ENCODE results near the gene CRYBG2.

The CRYBG2 gene

DNA sequence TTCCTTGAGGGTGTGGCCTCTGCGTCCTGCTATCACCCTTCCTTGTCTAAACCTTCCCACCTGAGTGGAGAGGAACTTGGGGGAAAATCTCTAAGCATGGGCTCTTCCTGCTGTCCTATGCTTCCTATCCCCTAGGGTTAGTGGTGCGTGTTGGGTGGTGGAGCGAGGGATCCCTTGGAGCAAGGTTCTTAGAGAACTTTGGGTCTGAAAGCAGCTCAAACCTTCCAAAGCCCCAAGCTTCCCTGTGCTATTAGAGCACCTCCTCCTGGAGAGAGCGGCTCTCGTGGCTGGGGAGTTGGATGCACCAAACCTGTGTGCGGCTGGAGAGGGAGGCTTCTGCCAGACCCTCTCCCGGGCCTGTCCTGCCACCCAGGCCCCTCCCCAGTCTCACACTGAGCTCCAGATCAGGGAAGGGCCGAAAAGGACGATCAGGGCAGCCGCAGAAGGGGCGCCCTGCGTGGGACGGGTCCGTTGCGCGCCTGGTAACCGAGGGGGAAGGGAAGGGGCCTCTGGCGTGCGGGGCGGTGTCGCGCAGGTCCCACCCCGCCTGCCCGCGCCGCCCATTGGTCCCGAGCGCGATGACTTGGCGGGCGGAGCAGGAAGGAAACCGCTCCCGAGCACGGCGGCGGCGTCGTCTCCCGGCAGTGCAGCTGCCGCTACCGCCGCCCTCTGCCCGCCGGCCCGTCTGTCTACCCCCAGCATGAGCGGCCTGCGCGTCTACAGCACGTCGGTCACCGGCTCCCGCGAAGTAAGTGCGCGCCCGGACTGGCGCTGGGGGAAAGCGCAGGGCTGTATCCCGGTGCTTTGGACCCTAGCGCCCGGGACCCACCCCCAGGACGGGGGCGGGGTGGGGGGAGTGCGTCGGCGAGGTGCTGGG lies 74.2 kb downstream of the CRYBG2 start, which contains the start of gene SH3BGRL3:
TSS of gene SH3BGRL3 (plus strand) at position 631 of the 877 bp plus-strand sequence. CDS start at position 701, 70 bp downstream.
- DNase-seq = peak; percentile 78 to 86

GRCh38 chr1:26278724-26279455 lies 75.0 kb downstream of the CRYBG2 start:
- DNase-seq = peak; percentile 46 to 48

DNA sequence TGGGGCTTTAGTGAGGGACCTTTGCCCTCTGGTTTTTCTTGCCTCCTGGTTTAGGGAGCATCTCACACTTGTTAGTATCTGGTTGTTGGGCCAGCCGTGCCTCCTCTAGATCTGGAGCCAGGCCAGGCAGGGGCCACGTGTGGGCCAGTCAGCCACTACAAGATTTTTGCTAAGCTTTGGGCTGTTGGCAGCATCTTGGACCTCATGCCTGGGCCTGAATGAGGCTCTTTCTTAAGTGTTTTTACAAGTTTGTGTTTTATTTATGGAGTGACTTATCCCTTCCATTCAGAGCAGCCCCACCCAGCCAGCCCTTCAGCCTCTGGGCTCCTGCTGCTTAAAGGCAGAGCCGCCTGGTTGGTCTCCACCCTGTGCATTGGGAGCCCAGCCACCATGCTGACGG lies 75.6 kb downstream of the CRYBG2 start:
- no peak for DNase-seq

- DNase-seq = no peak
These were observed 76.2 kb downstream of the CRYBG2 start for GRCh38 chr1:26277719-26278118.

GRCh38 chr1:26277261-26277661 lies 76.7 kb downstream of the CRYBG2 start:
- DNase-seq = no peak

GRCh38 chr1:26276432-26276838 lies 77.5 kb downstream of the CRYBG2 start:
- no peak for DNase-seq

GRCh38 chr1:26275580-26276431 lies 78.1 kb downstream of the CRYBG2 start:
- peak; percentile 77 to 82 for DNase-seq

- peak in 1 of 2 donors; percentile 54 for DNase-seq
These were observed 79.0 kb downstream of the CRYBG2 start for GRCh38 chr1:26274801-26275425.
